Measurements from ENCODE around the gene SCUBE2.
"Not testable (repeated sequence)": the region's sequence is repeated elsewhere in the genome, so short reads cannot be mapped to it uniquely, and the experiment has no call there.

SCUBE2 gene

GRCh38 chr11:9039863-9040262 lies 51.5 kb downstream of the SCUBE2 start:
- DNase-seq, result no peak

GRCh38 chr11:9039198-9039597 lies 52.2 kb downstream of the SCUBE2 start:
- no peak for DNase-seq

GRCh38 chr11:9038541-9038940 lies 52.9 kb downstream of the SCUBE2 start:
- no peak for DNase-seq

GRCh38 chr11:9037963-9038362 lies 53.4 kb downstream of the SCUBE2 start:
- DNase-seq, result no peak

- no peak for DNase-seq
Measured at GRCh38 chr11:9037046-9037780, 54.2 kb downstream of the SCUBE2 start.

- no peak for DNase-seq
Measured at GRCh38 chr11:9030601-9031000, 60.8 kb downstream of the SCUBE2 start.

- no peak for DNase-seq
Measured at GRCh38 chr11:9029422-9029821, 62.0 kb downstream of the SCUBE2 start.

- no peak for DNase-seq
Measured at GRCh38 chr11:9028581-9028980, 62.8 kb downstream of the SCUBE2 start.

GRCh38 chr11:9025101-9025850 lies 66.1 kb downstream of the SCUBE2 start:
- no peak for DNase-seq

- DNase-seq, result no peak
Measured at GRCh38 chr11:9022961-9023680, 68.3 kb downstream of the SCUBE2 start.

- DNase-seq, result no peak
Measured at GRCh38 chr11:9020916-9021315, 70.5 kb downstream of the SCUBE2 start.

GRCh38 chr11:9019861-9020260 lies 71.5 kb downstream of the SCUBE2 start:
- no peak for DNase-seq

- no peak for DNase-seq
Measured at GRCh38 chr11:9017773-9018172, 73.6 kb downstream of the SCUBE2 start.

GRCh38 chr11:9016916-9017642 lies 74.3 kb downstream of the SCUBE2 start:
- no peak for DNase-seq

GRCh38 chr11:9015677-9016076 lies 75.7 kb downstream of the SCUBE2 start:
- no peak for DNase-seq

GRCh38 chr11:9014826-9015225 lies 76.6 kb downstream of the SCUBE2 start:
- DNase-seq, result no peak

GRCh38 chr11:9013373-9013772 lies 78.0 kb downstream of the SCUBE2 start:
- no peak for DNase-seq

- not testable (repeated sequence) for DNase-seq
Measured at GRCh38 chr11:9009538-9009937, 81.9 kb downstream of the SCUBE2 start.

- no peak for DNase-seq
Measured at GRCh38 chr11:9008661-9009060, 82.7 kb downstream of the SCUBE2 start.

- DNase-seq, result no peak
Measured at GRCh38 chr11:9008011-9008550, 83.3 kb downstream of the SCUBE2 start.

GRCh38 chr11:9005087-9005486 lies 86.3 kb downstream of the SCUBE2 start:
- no peak for DNase-seq

- DNase-seq, result no peak
Measured at GRCh38 chr11:9004183-9004926, 87.0 kb downstream of the SCUBE2 start.

Data from SHP77 treated with DMSO at 0.1 percent for 48 hours (cell line).